HCT116 (cell line): ENCODE data around the gene ICAM1. TPM values are rescaled to one million over a fixed set of nuclear protein-coding genes. Genes with fewer than 3 reads are reported as not detected.

Experiments used
- ATAC-seq: fragments of 200-7000 bp; cut with Tn5 transposase; 2 replicates; pipeline ENCODE4 v1.9.1; 2020; ENCODE audit warnings: mild to moderate bottlenecking, moderate library complexity
- BruUV-seq: library from RNA; stranded (reverse); fragments of 400-500 nt; replicated peaks from 2 replicates; lab custom pipeline; 2021; lab: Mats Ljungman, UMichigan
- CTCF ChIA-PET: fragments of 300-600 bp; sonication (Branson Sonifier 250); formaldehyde crosslinking; loops from one replicate; lab custom pipeline; 2021; ENCODE audit warnings: antibody characterized with exemption; lab: Charles Lee
- POLR2A ChIA-PET: fragments of 300-600, 350-600 bp; sonication (Branson Sonifier 250); formaldehyde crosslinking; loops from one replicate; lab custom pipeline; 2021; ENCODE audit warnings: antibody characterized with exemption; lab: Charles Lee
- RAD21 ChIA-PET, 2 experiments: fragments of 300-600 bp; sonication (Branson Sonifier 250); formaldehyde crosslinking; loops; one replicate each; lab custom pipeline; 2023; ENCODE audit warnings: low total read pairs in 2 of 2; ENCODE audit not compliant: uncharacterized antibody in 2 of 2, unreplicated experiment in 2 of 2, low non-redundant PET in 1 of 2; lab: Charles Lee
- DNase-seq: peaks from one replicate; pipeline ENCODE4 v3.0.0-alpha.2; 2010; ENCODE audit warnings: low read depth, low spot score
- H2AFZ ChIP-seq: fragments of 200-600 bp; shearing (Covaris generic), sonication (generic); 2 replicates; pipeline ENCODE4 v1.6.1; 2017; ENCODE audit warnings: low read depth, mixed run types, mixed read lengths, antibody characterized with exemption, low read length; ENCODE audit not compliant: poor library complexity, severe bottlenecking
- H3K27ac ChIP-seq: 2 replicates; pipeline ENCODE4 v1.5.1; 2012; ENCODE audit warnings: low read depth, low read length
- H3K27me3 ChIP-seq: fragments of 200-600 bp; sonication (generic); 2 replicates; pipeline ENCODE4 v1.6.1; 2016; ENCODE audit warnings: mixed run types, low read length, mixed read lengths; ENCODE audit not compliant: insufficient read depth
- H3K36me3 ChIP-seq, 2 experiments: fragments of 200-500 bp in 1 of 2; fragments of 200-600 bp in 1 of 2; sonication (Bioruptor generic) in 1 of 2; sonication (generic) in 1 of 2; 2 replicates each; pipeline versions ENCODE4 v1.5.1 to v1.6.1; 2014 to 2016; ENCODE audit warnings: low read length in 2 of 2, inconsistent platforms in 1 of 2, mixed read lengths in 1 of 2, mixed run types in 1 of 2; ENCODE audit not compliant: insufficient read depth in 2 of 2, control insufficient read depth in 1 of 2
- H3K4me1 ChIP-seq, 2 experiments: fragments of 200-600 bp in 1 of 2; sonication (generic) in 1 of 2; 2 replicates each; pipeline versions ENCODE4 v1.5.1 to v1.6.1; 2012 to 2017; ENCODE audit warnings: low read length in 2 of 2, inconsistent platforms in 1 of 2, mild to moderate bottlenecking in 1 of 2, mixed read lengths in 1 of 2, mixed run types in 1 of 2, moderate library complexity in 1 of 2; ENCODE audit not compliant: insufficient read depth in 2 of 2, control insufficient read depth in 1 of 2
- H3K4me2 ChIP-seq: fragments of 200-600 bp; sonication (generic); 2 replicates; pipeline ENCODE4 v1.6.1; 2017; ENCODE audit warnings: mixed run types, low read length, mixed read lengths
- H3K4me3 ChIP-seq, 2 experiments: fragments of 200-600 bp in 1 of 2; sonication (generic) in 1 of 2; replicated peaks in 1 of 2; 2 replicates each; pipeline ENCODE4 v1.5.1; 2011 to 2016; ENCODE audit warnings: low read length in 2 of 2, control low read depth in 1 of 2, low read depth in 1 of 2, mild to moderate bottlenecking in 1 of 2, mixed read lengths in 1 of 2, mixed run types in 1 of 2
- H3K79me2 ChIP-seq: fragments of 200-600 bp; sonication (generic); 2 replicates; pipeline ENCODE4 v1.6.1; 2017; ENCODE audit warnings: mild to moderate bottlenecking, mixed run types, low read length, moderate library complexity, mixed read lengths; ENCODE audit not compliant: insufficient read depth
- H3K9ac ChIP-seq: fragments of 200-600 bp; sonication (generic); 2 replicates; pipeline ENCODE4 v1.6.1; 2016; ENCODE audit warnings: low read length, mixed read lengths
- H3K9me2 ChIP-seq: fragments of 200-600 bp; sonication (generic), shearing (Covaris generic); 2 replicates; pipeline ENCODE4 v1.6.1; 2017; ENCODE audit warnings: mixed run types, mild to moderate bottlenecking, moderate library complexity; ENCODE audit not compliant: insufficient read depth
- H3K9me3 ChIP-seq, 2 experiments: fragments of 200-500 bp in 1 of 2; fragments of 200-600 bp in 1 of 2; sonication (Bioruptor generic) in 1 of 2; sonication (generic) in 1 of 2; 2 replicates each; pipeline ENCODE4 v1.6.1; 2014 to 2017; ENCODE audit warnings: low read length in 2 of 2, mixed read lengths in 2 of 2, inconsistent platforms in 1 of 2, low read depth in 1 of 2, mild to moderate bottlenecking in 1 of 2, mixed run types in 1 of 2, moderate library complexity in 1 of 2; ENCODE audit not compliant: control insufficient read depth in 1 of 2, insufficient read depth in 1 of 2
- H4K20me1 ChIP-seq: fragments of 200-600 bp; sonication (generic), shearing (Covaris generic); 2 replicates; pipeline ENCODE4 v1.6.1; 2017; ENCODE audit warnings: mixed run types, mild to moderate bottlenecking, moderate library complexity; ENCODE audit not compliant: insufficient read depth
- CEBPB ChIP-seq: IDR thresholded peaks from 2 replicates; pipeline ENCODE4 v1.6.1; 2012; ENCODE audit warnings: low read depth
- EGR1 ChIP-seq: IDR thresholded peaks from 2 replicates; pipeline ENCODE4 v1.6.1; 2012; ENCODE audit warnings: low read depth
- FOSL1 ChIP-seq: IDR thresholded peaks from 2 replicates; pipeline ENCODE4 v1.6.1; 2012; ENCODE audit warnings: low read depth
- POLR2AphosphoS5 ChIP-seq: IDR thresholded peaks from 2 replicates; pipeline ENCODE4 v1.6.1; 2011; ENCODE audit warnings: mild to moderate bottlenecking, low read depth, low read length, moderate library complexity
- RAD21 ChIP-seq: IDR thresholded peaks from 2 replicates; pipeline ENCODE4 v1.6.1; 2012; ENCODE audit warnings: low read depth, mild to moderate bottlenecking
- SIN3A ChIP-seq: IDR thresholded peaks from 2 replicates; pipeline ENCODE4 v1.6.1; 2012; ENCODE audit warnings: low read depth
- SP1 ChIP-seq: IDR thresholded peaks from 2 replicates; pipeline ENCODE4 v1.6.1; 2012; ENCODE audit warnings: low read depth
- YY1 ChIP-seq: IDR thresholded peaks from 2 replicates; pipeline ENCODE4 v1.6.1; 2011; ENCODE audit warnings: low read length, low read depth, moderate library complexity, mild to moderate bottlenecking; ENCODE audit not compliant: insufficient replicate concordance; ENCODE audit errors: extremely low read depth
- intact Hi-C: fragments of 100-400 bp; cut with micrococcal nuclease; formaldehyde crosslinking; loops from 2 replicates; pipeline ENCODE4 v1.10.0; 2022
- total RNA-seq: library from RNA; stranded (reverse); gene quantifications from one replicate; pipeline ENCODE4 v1.2.1, GENCODE V29; 2021; ENCODE audit not compliant: unreplicated experiment
- TF ChIP-seq, protein P1 (sequence below), 3 experiments: fragments of 200-600 bp in 1 of 3; sonication (generic) in 1 of 3; IDR thresholded peaks in 2 of 3; conservative IDR thresholded peaks in 1 of 3; 2 replicates each; pipeline ENCODE4 v1.5.1; 2012 to 2017; ENCODE audit warnings: low read depth in 2 of 3, low read length in 2 of 3, antibody characterized with exemption in 1 of 3, borderline replicate concordance in 1 of 3, control low read depth in 1 of 3, mild to moderate bottlenecking in 1 of 3, mixed read lengths in 1 of 3, mixed run types in 1 of 3, moderate library complexity in 1 of 3; ENCODE audit not compliant: insufficient read depth in 1 of 3

ICAM1 gene
- total RNA-seq, 1 experiment from 2014 or later, result 5.0 TPM

DNA sequence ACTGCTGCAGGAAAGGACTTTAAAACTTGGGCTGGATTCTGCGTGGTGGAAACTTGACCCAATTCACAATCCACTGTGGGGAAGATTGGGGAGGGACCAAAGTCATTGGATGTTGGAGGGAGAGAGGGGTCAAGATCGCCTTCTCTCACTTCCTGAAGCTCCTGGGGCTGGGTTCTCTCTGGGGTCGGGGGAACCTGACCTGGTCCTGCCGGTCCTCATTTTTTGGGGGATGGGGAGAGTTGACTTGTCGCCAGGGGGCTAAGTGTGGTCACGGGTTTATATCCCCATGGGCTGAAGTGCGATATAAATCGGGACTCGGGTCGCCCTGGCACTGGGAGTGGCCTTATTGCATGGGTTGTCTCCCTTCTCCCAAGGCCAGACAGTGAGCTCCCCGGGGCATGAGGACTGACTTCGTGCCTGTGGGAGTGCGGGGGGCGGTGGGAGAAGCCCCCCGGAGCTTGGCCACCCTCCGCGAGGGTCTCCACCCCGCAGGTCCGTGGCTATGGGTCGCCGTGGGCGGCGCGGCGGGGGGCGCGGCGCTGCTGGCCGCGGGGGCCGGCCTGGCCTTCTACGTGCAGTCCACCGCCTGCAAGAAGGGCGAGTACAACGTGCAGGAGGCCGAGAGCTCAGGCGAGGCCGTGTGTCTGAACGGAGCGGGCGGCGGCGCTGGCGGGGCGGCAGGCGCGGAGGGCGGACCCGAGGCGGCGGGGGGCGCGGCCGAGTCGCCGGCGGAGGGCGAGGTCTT lies 25.1 kb downstream of the ICAM1 start:
- Histone ChIP-seq H3K4me1 (peaks cover 9 to 20% of the 10 kb centered on the region in 2 experiments), H3K79me2 (peaks cover 8% of the 10 kb centered on the region; the same call in 1 of the 2 replicates), H3K9ac (no peak overlapping the region), H4K20me1 (no peaks in the 10 kb centered on the region), H3K9me2 (no peaks in the 10 kb centered on the region), H3K27ac (no peak overlapping the region), H3K27me3 (no peaks in the 10 kb centered on the region), H3K4me3 (no peak overlapping the region), H3K9me3 (no peaks in the 10 kb centered on the region), H2AFZ (no peak overlapping the region), H3K36me3 (peaks cover 2 to 23% of the 10 kb centered on the region in 2 experiments; a peak in 2 of 4 replicates), H3K4me2 (no peak overlapping the region)
- ATAC-seq (no peak), DNase-seq (no peak)
- ChIA-PET RAD21 (no interaction called here), POLR2A (no interaction called here), CTCF (no interaction called here)
- TF ChIP-seq RAD21, result no peak
- no peak for TF ChIP-seq FOSL1
- TF ChIP-seq EGR1, result no peak
- no peak for TF ChIP-seq YY1
- TF ChIP-seq, protein P1, sequence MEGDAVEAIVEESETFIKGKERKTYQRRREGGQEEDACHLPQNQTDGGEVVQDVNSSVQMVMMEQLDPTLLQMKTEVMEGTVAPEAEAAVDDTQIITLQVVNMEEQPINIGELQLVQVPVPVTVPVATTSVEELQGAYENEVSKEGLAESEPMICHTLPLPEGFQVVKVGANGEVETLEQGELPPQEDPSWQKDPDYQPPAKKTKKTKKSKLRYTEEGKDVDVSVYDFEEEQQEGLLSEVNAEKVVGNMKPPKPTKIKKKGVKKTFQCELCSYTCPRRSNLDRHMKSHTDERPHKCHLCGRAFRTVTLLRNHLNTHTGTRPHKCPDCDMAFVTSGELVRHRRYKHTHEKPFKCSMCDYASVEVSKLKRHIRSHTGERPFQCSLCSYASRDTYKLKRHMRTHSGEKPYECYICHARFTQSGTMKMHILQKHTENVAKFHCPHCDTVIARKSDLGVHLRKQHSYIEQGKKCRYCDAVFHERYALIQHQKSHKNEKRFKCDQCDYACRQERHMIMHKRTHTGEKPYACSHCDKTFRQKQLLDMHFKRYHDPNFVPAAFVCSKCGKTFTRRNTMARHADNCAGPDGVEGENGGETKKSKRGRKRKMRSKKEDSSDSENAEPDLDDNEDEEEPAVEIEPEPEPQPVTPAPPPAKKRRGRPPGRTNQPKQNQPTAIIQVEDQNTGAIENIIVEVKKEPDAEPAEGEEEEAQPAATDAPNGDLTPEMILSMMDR (IDR thresholded peaks at IDR 0.05 in 2 of 3, conservative IDR thresholded peaks at IDR 0.05 in 1 of 3; ENCODE audit: borderline replicate concordance in 1 of 3, insufficient read depth in 1 of 3, low read depth in 2 of 3, low read length in 2 of 3), result no peak
- TF ChIP-seq SIN3A, result no peak
- TF ChIP-seq SP1, result no peak
- no peak for TF ChIP-seq POLR2AphosphoS5
- TF ChIP-seq CEBPB, result no peak
- BruUV-seq, result no TSS peak
- intact Hi-C loops, result no loop called here
